BJ (cell line): ENCODE measurements around the gene RIMBP2. TPM values are rescaled to one million over a fixed set of nuclear protein-coding genes. Genes with fewer than 3 reads are reported as not detected.

ENCODE experiments used
- CTCF ChIA-PET: fragments of 350-600 bp; formaldehyde crosslinking; extraction: SDS; loops from one replicate; lab custom pipeline; 2021; ENCODE audit warnings: antibody characterized with exemption, inconsistent platforms; lab: Yijun Ruan, JAX
- POLR2A ChIA-PET: fragments of 300-600 bp; sonication (Branson Sonifier 250); formaldehyde crosslinking; extraction: SDS; loops from one replicate; lab custom pipeline; 2021; ENCODE audit warnings: antibody characterized with exemption; lab: Charles Lee
- DNase-seq: peaks from one replicate; pipeline ENCODE4 v3.0.0-alpha.2; 2011; ENCODE audit warnings: low read depth
- H3K27me3 ChIP-seq: 2 replicates; pipeline ENCODE4 v1.6.0; 2011; ENCODE audit warnings: low read length; ENCODE audit not compliant: control insufficient read depth, insufficient read depth
- H3K36me3 ChIP-seq: 2 replicates; pipeline ENCODE4 v1.5.1; 2011; ENCODE audit warnings: low read length; ENCODE audit not compliant: control insufficient read depth, insufficient read depth
- H3K4me3 ChIP-seq: 2 replicates; pipeline ENCODE4 v1.5.1; 2011; ENCODE audit warnings: low read depth, mild to moderate bottlenecking, control low read depth, low read length
- CTCF ChIP-seq: IDR thresholded peaks from 2 replicates; pipeline ENCODE4 v1.5.1; 2011; ENCODE audit warnings: low read depth, mild to moderate bottlenecking, control low read depth, inconsistent platforms, low read length, moderate library complexity; ENCODE audit not compliant: insufficient read depth
- polyA plus RNA-seq: library from polyadenylated mRNA; depleted of rRNA; stranded (reverse); fragments of >200 nt; gene quantifications from 2 replicates; pipeline ENCODE4 v1.2.3, GENCODE V29; 2011

RIMBP2 gene
- polyA plus RNA-seq, 1 experiment, result 0.05 TPM

- Histone ChIP-seq H3K36me3 (no peaks in the 10 kb centered on the region), H3K4me3 (no peak overlapping the region), H3K27me3 (no peaks in the 10 kb centered on the region)
- no peak for TF ChIP-seq CTCF
- ChIA-PET POLR2A (no interaction called here), CTCF (no interaction called here)
- DNase-seq, result no peak
Observed at GRCh38 chr12:130525384-130526172, 190.5 kb downstream of the RIMBP2 start.

GRCh38 chr12:130524759-130525158, 191.3 kb downstream of the RIMBP2 start:
- CTCF ChIA-PET, result no interaction called here
- DNase-seq, result no peak
- POLR2A ChIA-PET, result no interaction called here
- Histone ChIP-seq H3K27me3 (no peaks in the 10 kb centered on the region), H3K4me3 (no peak overlapping the region), H3K36me3 (no peaks in the 10 kb centered on the region)
- no peak for TF ChIP-seq CTCF

- POLR2A ChIA-PET, result no interaction called here
Observed at GRCh38 chr12:130523863-130524614, 192.1 kb downstream of the RIMBP2 start.

GRCh38 chr12:130523208-130523607, 192.9 kb downstream of the RIMBP2 start:
- DNase-seq, result no peak
- ChIA-PET CTCF (no interaction called here), POLR2A (no interaction called here)
- H3K36me3 ChIP-seq, result no peaks in the 10 kb centered on the region
- no peak for TF ChIP-seq CTCF
- no peaks in the 10 kb centered on the region for H3K27me3 ChIP-seq
- H3K4me3 ChIP-seq, result no peak overlapping the region

More at GRCh38 chr12:130523863-130524614, 192.1 kb downstream of the RIMBP2 start:
- Histone ChIP-seq H3K36me3 (no peaks in the 10 kb centered on the region), H3K4me3 (no peak overlapping the region), H3K27me3 (no peaks in the 10 kb centered on the region)
- CTCF ChIA-PET, result no interaction called here
- no peak for TF ChIP-seq CTCF
- no peak for DNase-seq

GRCh38 chr12:130522244-130522834, 193.8 kb downstream of the RIMBP2 start:
- Histone ChIP-seq H3K27me3 (no peaks in the 10 kb centered on the region), H3K36me3 (no peaks in the 10 kb centered on the region), H3K4me3 (no peak overlapping the region)
- DNase-seq, result no peak
- ChIA-PET POLR2A (no interaction called here), CTCF (no interaction called here)
- TF ChIP-seq CTCF, result no peak
